Endothelial cell of hepatic sinusoid (primary cell): ENCODE data around the gene LRMDA.

Experiments
- in situ Hi-C: cut with HindIII; loops from 2 replicates; pipeline ENCODE4 v1.10.0; 2017; ENCODE audit warnings: low sequenced_read_pairs

Gene LRMDA

DNA sequence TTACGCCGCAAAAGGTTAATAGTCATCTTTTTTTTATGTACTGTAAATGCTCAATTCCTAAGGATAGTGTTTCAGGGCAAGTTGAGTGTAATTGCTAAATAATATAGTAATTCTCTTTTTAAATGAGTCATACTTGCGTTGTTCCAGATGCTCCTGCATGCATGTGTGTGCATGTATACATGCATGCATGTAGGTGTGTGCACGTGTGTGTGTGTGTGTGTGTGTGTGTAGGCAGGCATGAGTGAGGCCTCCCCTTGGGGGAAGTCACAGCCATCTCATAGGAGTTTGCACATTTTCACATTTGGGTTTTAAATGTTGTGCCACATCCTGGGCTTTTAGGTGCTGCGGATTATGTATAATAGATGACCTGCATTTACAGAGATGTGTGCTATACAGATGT lies 1110.4 kb downstream of the LRMDA start:
- in situ Hi-C loops, result no loop called here

DNA sequence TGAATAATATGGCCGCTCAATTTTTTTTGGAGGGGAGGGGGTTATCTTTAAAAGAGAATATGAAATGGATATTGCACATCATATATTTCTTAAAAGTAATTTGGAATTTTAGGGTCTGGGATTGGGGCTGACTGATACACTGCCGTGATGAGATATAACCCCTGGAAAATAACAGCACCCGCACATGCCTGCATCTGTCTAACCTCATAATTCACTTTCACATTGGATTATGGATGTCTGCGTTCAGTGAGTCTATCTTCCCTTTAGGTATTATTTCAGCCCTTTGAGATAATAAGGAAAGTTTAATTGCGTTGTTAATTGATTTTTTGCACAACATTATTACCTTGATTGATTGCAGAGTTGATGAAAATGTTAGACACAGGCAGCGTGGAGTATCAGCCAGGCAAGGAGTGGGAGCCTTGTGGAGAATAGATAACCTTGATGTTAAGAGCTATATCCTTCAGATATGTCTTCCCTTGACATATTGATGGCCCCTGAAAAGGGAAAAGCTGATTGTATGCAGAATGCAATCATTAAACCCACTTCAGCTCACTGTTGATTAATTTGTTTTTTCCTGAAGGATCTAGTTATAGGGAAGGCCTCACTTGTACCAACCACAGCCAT lies 1111.0 kb downstream of the LRMDA start:
- in situ Hi-C loops, result no loop called here

GRCh38 chr10:76543655-76544054 lies 1112.2 kb downstream of the LRMDA start:
- in situ Hi-C loops, result no loop called here

- in situ Hi-C loops, result no loop called here
Observed at GRCh38 chr10:76544789-76545188, 1113.4 kb downstream of the LRMDA start.

- in situ Hi-C loops, result no loop called here
Observed at GRCh38 chr10:76546411-76546810, 1115.0 kb downstream of the LRMDA start.

- in situ Hi-C loops, result no loop called here
Observed at GRCh38 chr10:76547352-76547972, 1116.0 kb downstream of the LRMDA start.

DNA sequence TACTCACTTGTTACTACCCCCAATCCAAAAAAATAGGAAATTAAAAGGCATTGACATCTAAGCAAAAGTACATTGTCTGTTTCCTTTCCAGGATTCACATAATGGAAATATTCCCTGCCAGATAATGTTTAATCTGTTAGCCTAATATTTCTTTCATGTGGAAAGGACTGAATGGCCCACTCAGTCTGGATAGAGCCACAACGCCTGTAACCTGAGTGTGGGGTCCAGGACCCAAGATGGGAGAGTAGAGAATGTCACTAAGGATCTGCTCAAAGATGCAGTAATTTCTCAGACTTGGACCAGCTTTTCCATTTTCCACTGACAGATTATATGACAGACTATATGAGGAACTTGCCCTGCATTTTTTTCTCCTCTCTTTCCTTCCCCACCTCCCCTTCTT lies 1117.3 kb downstream of the LRMDA start:
- in situ Hi-C loops, result no loop called here

GRCh38 chr10:76549171-76549570 lies 1117.7 kb downstream of the LRMDA start:
- in situ Hi-C loops, result no loop called here

DNA sequence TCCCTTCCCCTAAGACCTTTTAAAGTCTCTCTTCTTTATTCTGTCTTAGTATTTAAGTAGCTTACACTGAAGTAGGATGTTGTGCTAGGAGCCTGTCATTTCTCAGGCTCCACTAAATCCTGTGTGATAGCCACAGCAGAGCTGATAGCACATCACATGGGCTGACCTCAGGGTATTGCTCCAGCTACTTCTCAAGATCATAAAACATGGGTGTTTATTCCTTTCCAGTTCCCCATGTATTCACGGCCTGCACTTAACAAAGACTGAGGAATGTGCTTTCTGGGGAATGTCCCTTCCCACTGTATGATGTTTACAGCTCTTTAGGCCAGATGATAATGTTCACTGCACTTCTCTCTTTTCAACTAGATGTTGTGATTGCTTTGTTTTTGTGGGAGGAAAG lies 1119.4 kb downstream of the LRMDA start:
- in situ Hi-C loops, result no loop called here

DNA sequence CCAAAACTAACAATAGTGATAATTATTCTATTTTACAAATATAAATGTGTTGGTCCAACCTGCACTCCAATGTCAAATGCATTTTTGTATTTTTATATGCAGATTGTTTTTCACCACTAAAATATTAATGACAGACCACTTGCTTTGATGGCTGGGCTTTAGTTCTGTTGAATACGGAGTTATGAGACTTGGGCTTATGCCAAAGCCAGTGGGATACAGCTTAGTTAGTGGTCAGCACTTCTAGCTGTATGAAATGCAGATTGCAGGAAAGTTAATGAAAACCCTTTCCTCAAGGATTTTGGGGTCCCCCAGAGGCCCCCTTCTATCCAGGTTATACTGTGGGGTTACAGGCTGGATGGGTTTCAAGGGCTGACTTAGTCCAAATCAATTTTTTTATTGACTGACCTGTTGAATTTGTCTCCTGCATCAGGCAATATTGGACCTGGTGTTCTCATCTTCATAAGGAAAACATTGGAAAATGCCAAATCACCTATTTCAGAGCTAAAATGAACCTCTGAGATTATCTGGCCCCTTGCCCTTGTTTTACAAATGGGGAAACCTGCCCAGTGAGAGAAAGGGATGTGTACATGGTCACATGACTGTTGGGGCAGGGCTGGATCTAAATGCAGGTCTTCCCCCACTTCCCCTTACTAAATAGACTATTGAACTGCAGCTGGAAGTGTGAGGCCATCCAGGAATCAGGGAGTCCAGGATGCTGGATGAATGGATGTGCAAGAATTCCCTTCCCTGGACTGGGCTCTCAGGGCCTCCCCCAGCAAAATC lies 1120.9 kb downstream of the LRMDA start:
- in situ Hi-C loops, result no loop called here

GRCh38 chr10:76553263-76554032 lies 1122.0 kb downstream of the LRMDA start:
- in situ Hi-C loops, result no loop called here

- in situ Hi-C loops, result no loop called here
Observed at GRCh38 chr10:76554033-76554408, 1122.6 kb downstream of the LRMDA start.

DNA sequence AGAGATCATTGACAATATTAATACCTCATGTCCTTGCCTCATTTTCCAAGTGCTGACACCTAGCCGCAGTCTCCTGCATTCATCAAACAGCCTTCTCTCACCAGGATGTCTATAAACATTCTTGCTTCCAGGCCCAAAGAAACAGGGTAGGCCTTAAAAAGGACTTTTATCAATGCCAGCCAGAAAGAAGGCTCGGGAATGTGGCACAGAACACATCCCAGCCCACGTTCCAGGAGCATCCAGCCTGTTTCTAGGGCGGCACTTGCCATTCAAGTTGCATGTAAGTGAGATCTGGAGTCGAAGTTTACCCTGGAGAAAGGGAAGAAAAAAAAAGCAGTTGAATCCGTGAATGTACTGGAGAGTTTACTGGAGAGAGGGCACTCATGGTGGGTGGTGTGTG lies 1123.1 kb downstream of the LRMDA start:
- in situ Hi-C loops, result no loop called here

- in situ Hi-C loops, result no loop called here
Observed at GRCh38 chr10:76555067-76555670, 1123.7 kb downstream of the LRMDA start.

DNA sequence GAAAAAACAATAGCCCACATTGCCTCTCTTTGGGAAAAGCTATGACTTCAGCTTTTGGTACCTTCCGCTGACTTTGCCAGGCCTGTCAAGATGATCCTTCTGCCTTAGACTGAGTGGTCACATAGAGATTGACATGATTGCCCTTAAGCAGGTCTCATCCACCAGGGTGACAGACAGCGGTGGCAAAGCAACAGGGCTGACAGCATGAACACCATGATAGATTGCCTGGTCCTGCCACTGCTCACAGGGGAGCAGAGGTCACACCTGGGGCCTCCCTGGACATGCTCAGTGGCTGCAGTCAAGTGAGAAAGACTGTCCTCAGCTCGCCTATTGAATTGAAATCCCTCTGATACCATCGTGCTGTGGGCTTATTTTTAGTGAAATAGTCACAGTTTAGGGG lies 1125.9 kb downstream of the LRMDA start:
- in situ Hi-C loops, result no loop called here

- in situ Hi-C loops, result no loop called here
Observed at GRCh38 chr10:76558586-76558985, 1127.2 kb downstream of the LRMDA start.

DNA sequence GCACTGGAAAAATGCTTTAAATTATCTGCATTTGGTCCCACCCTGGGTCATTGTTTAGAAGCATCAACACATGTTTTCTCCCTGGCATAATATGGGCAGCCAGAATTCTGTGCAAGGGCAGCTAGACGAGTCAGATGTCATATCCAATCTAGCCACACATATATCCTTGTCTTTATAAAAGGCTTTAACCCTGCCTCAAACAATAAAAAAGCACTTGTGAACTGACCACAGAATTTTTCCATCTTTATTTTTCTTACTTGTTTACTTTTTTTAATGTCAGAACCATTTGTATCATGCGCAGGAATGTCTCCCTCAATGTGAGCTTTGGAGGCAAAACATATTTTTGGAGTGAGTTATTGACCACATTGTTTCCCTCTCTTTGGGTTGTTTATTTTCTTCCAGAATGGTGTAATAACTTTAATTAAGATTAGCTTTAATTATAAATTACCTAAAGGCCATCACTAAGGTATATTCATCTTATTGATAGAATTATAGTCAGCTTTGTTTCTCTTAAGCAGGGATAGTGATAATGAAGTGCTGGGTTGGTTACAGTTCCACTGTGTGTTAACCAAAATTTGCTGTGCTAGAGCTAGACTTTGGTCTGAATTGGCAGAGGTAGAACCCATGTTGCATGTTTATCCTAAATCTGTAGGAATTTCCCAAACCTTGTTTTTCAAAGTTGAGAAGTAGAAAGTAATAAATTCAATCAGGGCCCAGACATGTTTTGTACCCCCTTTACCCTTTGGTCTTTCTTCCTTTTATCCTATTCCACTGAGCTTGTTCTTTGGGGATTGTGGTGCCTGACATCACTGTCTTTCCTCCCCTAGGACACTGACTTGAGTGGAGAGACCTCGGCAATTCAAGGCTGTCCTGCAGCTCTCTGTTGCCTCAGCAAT lies 1127.8 kb downstream of the LRMDA start:
- in situ Hi-C loops, result no loop called here

DNA sequence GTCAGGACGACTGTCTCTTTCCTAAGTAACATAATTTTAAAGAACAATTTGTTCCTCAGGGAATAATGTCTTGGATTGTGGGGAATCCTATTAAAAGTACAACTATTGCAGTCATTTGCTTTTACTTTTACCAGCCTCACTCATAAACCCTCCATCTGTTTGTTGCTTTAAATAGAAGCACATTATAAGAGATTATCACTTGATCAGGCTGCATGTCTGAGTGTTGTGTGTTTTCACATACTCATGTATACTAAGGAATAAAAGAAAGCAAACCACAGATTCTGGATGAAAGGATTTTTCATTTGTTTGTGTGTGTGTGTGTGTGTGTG lies 1128.4 kb downstream of the LRMDA start:
- in situ Hi-C loops, result no loop called here

GRCh38 chr10:76560338-76560737 lies 1128.9 kb downstream of the LRMDA start:
- in situ Hi-C loops, result no loop called here

DNA sequence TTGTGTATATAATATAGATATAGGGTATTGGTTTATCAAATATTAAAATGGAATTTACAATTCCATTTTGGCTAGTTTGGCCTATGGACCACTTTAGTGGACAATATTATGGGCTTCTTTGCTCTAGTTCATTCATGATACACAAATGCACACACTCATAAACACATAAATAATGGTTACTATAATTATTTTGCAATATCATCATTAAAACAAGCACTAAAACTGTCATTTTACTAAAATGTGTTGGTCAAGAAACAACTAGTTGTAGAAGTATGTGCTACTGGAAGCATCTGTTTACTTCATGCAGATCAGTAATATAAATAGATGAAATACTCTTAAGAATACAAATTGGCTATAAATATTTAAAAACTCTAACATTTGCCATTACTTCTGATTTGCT lies 1131.9 kb downstream of the LRMDA start:
- in situ Hi-C loops, result no loop called here
